A375 (cell line): ENCODE results near the gene LGALS13. TPM values are rescaled to one million over a fixed set of nuclear protein-coding genes. Genes with fewer than 3 reads are reported as not detected.

Source experiments
- small RNA-seq: library from RNA; depleted of rRNA; stranded (forward); fragments of <200 nt; gene quantifications from one replicate; pipeline ENCODE3, GENCODE V24; 2014
- total RNA-seq: library from RNA; depleted of rRNA; stranded (reverse); fragments of >200 nt; shearing (Covaris generic); gene quantifications from 2 replicates; pipeline ENCODE4 v1.2.3, GENCODE V29; 2014; rRNA removed

Gene LGALS13
- total RNA-seq: not detected in 2 replicates

GRCh38 chr19:39602224-39602623, at the start of gene LGALS13:
Gene LGALS13, plus strand, starts transcription at chr19:39602524. Its CDS starts 45 bp downstream, at chr19:39602569.

GRCh38 chr19:39655613-39656012, 53.3 kb downstream of the LGALS13 start, which contains the start of gene LGALS16:
Gene LGALS16, plus strand, starts transcription at chr19:39655913. Its CDS starts 49 bp downstream, at chr19:39655962.

Small RNAs within 50 kb of the gene (small RNA-seq; reads per million reads assigned to genes)
- gene AC005176.2 (not detected), gene RPS29P24 (not detected), gene RPS29P25 (not detected), gene RPS29P26 (not detected), gene RPS29P30 (not detected)

Other genes starting within 250 kb of the LGALS13 start
- gene PAF1, start 211.4 kb upstream of the LGALS13 start, total RNA-seq: 50.4 and 55.1 TPM in 2 replicates
- gene MED29, start 211.1 kb upstream of the LGALS13 start, total RNA-seq: 25.3 and 27.4 TPM in 2 replicates
- gene ZFP36, start 195.7 kb upstream of the LGALS13 start, total RNA-seq: 3.4 and 8.8 TPM in 2 replicates
- 20.6 and 25.9 TPM in 2 replicates for gene PLEKHG2, start 189.9 kb upstream of the LGALS13 start, total RNA-seq
- 587 and 846 TPM in 2 replicates for gene RPS16, start 166.6 kb upstream of the LGALS13 start, total RNA-seq
- gene SUPT5H, start 156.9 kb upstream of the LGALS13 start, total RNA-seq: 103 and 121 TPM in 2 replicates
- 162 and 166 TPM in 2 replicates for gene TIMM50, start 121.7 kb upstream of the LGALS13 start, total RNA-seq
- 5.8 and 7.8 TPM in 2 replicates for gene DLL3, start 103.6 kb upstream of the LGALS13 start, total RNA-seq
- not detected in 2 replicates for gene SELENOV, start 87.4 kb upstream of the LGALS13 start, total RNA-seq
- gene EID2B, start 69.7 kb upstream of the LGALS13 start, total RNA-seq: 7.3 and 11.8 TPM in 2 replicates
- gene EID2, start 62.4 kb upstream of the LGALS13 start, total RNA-seq: 21.1 and 22.3 TPM in 2 replicates
- not detected in 2 replicates for gene LGALS16, start 53.4 kb downstream of the LGALS13 start, total RNA-seq
- gene LGALS14, start 102.0 kb downstream of the LGALS13 start, total RNA-seq: not detected in 2 replicates
- gene CLC, start 135.5 kb downstream of the LGALS13 start, total RNA-seq: not detected in 2 replicates
- gene LEUTX, start 176.3 kb downstream of the LGALS13 start, total RNA-seq: not detected in 2 replicates
- 6.3 and 8.9 TPM in 2 replicates for gene DYRK1B, start 231.6 kb downstream of the LGALS13 start, total RNA-seq
- gene FBL, start 243.9 kb downstream of the LGALS13 start, total RNA-seq: 272 and 315 TPM in 2 replicates